ENCODE measurements around the gene ARHGAP9. TPM values are rescaled to one million over a fixed set of nuclear protein-coding genes. Genes with fewer than 3 reads are reported as not detected.

ARHGAP9 gene
- total RNA-seq, 2 donors from 2014 or later: 1.3 to 1.6 TPM

GRCh38 chr12:57476162-57476992, 3.3 kb downstream of the ARHGAP9 start:
- Histone ChIP-seq H3K4me1 (ENCODE audit: control insufficient read depth, insufficient read depth, low read length) (no peaks in the 10 kb centered on the region), H3K9ac (ENCODE audit: extremely low read depth, low read length, poor library complexity, severe bottlenecking) (no peak overlapping the region), H3K27me3 (ENCODE audit: control insufficient read depth, insufficient read depth, low read length, poor library complexity, severe bottlenecking) (peaks cover 60% of the 10 kb centered on the region), H3K9me3 (ENCODE audit: control insufficient read depth, low read length) (no peaks in the 10 kb centered on the region), H3K27ac (ENCODE audit: low read depth, low read length) (no peak overlapping the region), H3K4me3 (ENCODE audit: low read length) (peak overlapping the region; percentile 69), H3K36me3 (ENCODE audit: control insufficient read depth, insufficient read depth, low read length) (no peaks in the 10 kb centered on the region)
- no peaks in the 10 kb centered on the region for H3K9me3 Mint-ChIP-seq
- no peak overlapping the region for H3K27ac Mint-ChIP-seq
- 55 to 80% methylated on average over 5 to 29 of the region's 29 CpGs for WGBS, 2 experiments (ENCODE audit: insufficient coverage in 1 of 2, insufficient read length in 1 of 2)
- H3K4me3 Mint-ChIP-seq: peak overlapping the region; percentile 51
- H3K4me1 Mint-ChIP-seq: peaks cover 24% of the 10 kb centered on the region
- DNase-seq: peak; percentile 85
- H3K27me3 Mint-ChIP-seq (ENCODE audit: insufficient read depth): peaks cover 74% of the 10 kb centered on the region
- no peaks in the 10 kb centered on the region for H3K36me3 Mint-ChIP-seq (ENCODE audit: low read depth)
- peak; percentile 70 for TF ChIP-seq CTCF (conservative IDR thresholded peaks at IDR 0.05)

GRCh38 chr12:57475271-57476161, 4.2 kb downstream of the ARHGAP9 start:
- Histone ChIP-seq H3K36me3 (ENCODE audit: control insufficient read depth, insufficient read depth, low read length) (no peaks in the 10 kb centered on the region), H3K9me3 (ENCODE audit: control insufficient read depth, low read length) (no peaks in the 10 kb centered on the region), H3K4me3 (ENCODE audit: low read length) (peak overlapping the region; percentile 69), H3K4me1 (ENCODE audit: control insufficient read depth, insufficient read depth, low read length) (no peaks in the 10 kb centered on the region), H3K27ac (ENCODE audit: low read depth, low read length) (no peak overlapping the region), H3K9ac (ENCODE audit: extremely low read depth, low read length, poor library complexity, severe bottlenecking) (no peak overlapping the region), H3K27me3 (ENCODE audit: control insufficient read depth, insufficient read depth, low read length, poor library complexity, severe bottlenecking) (peaks cover 60% of the 10 kb centered on the region)
- peaks cover 74% of the 10 kb centered on the region for H3K27me3 Mint-ChIP-seq (ENCODE audit: insufficient read depth)
- peaks cover 24% of the 10 kb centered on the region for H3K4me1 Mint-ChIP-seq
- peak overlapping the region; percentile 51 for H3K4me3 Mint-ChIP-seq
- H3K36me3 Mint-ChIP-seq (ENCODE audit: low read depth): no peaks in the 10 kb centered on the region
- TF ChIP-seq CTCF (conservative IDR thresholded peaks at IDR 0.05): no peak
- WGBS, 2 experiments (ENCODE audit: insufficient coverage in 1 of 2, insufficient read length in 1 of 2): 0 to 6% methylated on average over 2 to 84 of the region's 84 CpGs
- H3K9me3 Mint-ChIP-seq: no peaks in the 10 kb centered on the region
- H3K27ac Mint-ChIP-seq: no peak overlapping the region
- peak; percentile 87 for DNase-seq

GRCh38 chr12:57474862-57475261, 4.8 kb downstream of the ARHGAP9 start:
- Mint-ChIP-seq H3K27ac (no peak overlapping the region), H3K36me3 (ENCODE audit: low read depth) (no peaks in the 10 kb centered on the region), H3K9me3 (no peaks in the 10 kb centered on the region), H3K4me1 (peaks cover 24% of the 10 kb centered on the region), H3K4me3 (peak overlapping the region; percentile 51), H3K27me3 (ENCODE audit: insufficient read depth) (peaks cover 71% of the 10 kb centered on the region)
- H3K9ac ChIP-seq (ENCODE audit: extremely low read depth, low read length, poor library complexity, severe bottlenecking): no peak overlapping the region
- peaks cover 60% of the 10 kb centered on the region for H3K27me3 ChIP-seq (ENCODE audit: control insufficient read depth, insufficient read depth, low read length, poor library complexity, severe bottlenecking)
- peak overlapping the region; percentile 69 for H3K4me3 ChIP-seq (ENCODE audit: low read length)
- no peaks in the 10 kb centered on the region for H3K4me1 ChIP-seq (ENCODE audit: control insufficient read depth, insufficient read depth, low read length)
- no peaks in the 10 kb centered on the region for H3K9me3 ChIP-seq (ENCODE audit: control insufficient read depth, low read length)
- TF ChIP-seq CTCF (conservative IDR thresholded peaks at IDR 0.05): no peak
- DNase-seq: no peak
- no peaks in the 10 kb centered on the region for H3K36me3 ChIP-seq (ENCODE audit: control insufficient read depth, insufficient read depth, low read length)
- 73 to 76% methylated on average over 7 of the region's 7 CpGs for WGBS, 2 experiments (ENCODE audit: insufficient coverage in 1 of 2, insufficient read length in 1 of 2)
- H3K27ac ChIP-seq (ENCODE audit: low read depth, low read length): no peak overlapping the region

Measured in endodermal cell (in vitro differentiated cells).